Stimulated activated CD4-positive, alpha-beta T cell treated with anti-CD3 and anti-CD28 coated beads, Interleukin-12 subunit alpha, Interleukin-12 subunit beta, amount 100 ng/mL, for 48 hours (primary cell): ENCODE data around the gene ZKSCAN7.
A peak's percentile ranks its signal among the peaks of the same experiment; 100 is the strongest.
"Not testable (repeated sequence)": the region's sequence is repeated elsewhere in the genome, so short reads cannot be mapped to it uniquely, and the experiment has no call there.

Experiments
- DNase-seq, 3 donors: peaks; one replicate each; pipeline ENCODE4 v3.0.0-alpha.2; 2020; ENCODE audit warnings: low read depth in 2 of 3, low spot score in 1 of 3

Gene ZKSCAN7

DNA sequence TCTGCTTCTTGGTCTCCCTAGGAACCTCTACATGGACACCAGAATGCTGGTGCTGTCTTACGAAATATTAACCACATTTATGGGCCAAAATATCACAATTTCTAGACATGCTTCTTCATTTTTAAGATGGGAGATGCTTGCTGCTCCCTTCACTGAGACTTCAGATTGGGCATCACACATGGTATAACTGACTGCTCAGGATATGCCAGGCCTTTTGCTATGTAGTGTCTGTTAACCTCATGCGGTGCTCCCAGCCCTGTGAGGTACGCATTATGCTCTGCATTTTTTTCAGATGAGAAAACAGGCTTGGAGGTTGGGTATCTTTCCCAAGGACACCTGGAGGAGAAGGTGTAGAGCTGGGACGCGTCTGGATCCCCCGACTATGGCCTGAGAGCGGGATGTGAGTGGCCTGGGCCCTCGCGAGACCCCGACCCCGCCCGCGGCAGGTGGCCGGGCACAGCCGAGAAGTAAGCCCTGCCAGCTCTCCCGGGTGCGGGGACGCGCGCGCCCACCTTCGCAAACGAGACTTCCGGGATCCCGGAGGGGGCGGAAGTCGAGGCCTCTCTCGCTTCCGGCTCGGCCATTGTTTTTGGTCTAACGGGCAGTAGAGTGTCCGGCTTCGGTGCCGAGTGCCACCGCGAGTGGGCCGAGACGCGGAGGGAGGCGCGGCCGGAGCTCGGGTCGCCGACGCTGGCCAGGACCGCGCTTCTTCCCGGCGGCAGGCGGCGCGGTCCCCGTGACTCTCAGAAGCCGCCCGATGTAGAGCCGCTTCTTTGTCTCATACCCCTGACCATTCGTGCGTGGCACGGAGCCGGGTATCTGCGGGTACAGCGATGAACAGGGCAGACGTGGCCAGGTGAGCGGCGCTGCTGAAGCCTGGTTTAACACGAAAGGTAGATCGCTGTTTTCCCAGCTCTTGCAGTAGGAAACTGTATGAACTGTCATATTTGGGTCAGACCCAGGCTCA, at the start of gene ZKSCAN7:
ZKSCAN7 (plus strand) TSS at position 568 of the 967 bp plus-strand sequence. CDS start 1,855 bp downstream, outside the sequence.
- peak; percentile 15 to 37 (median 16) for DNase-seq

DNA sequence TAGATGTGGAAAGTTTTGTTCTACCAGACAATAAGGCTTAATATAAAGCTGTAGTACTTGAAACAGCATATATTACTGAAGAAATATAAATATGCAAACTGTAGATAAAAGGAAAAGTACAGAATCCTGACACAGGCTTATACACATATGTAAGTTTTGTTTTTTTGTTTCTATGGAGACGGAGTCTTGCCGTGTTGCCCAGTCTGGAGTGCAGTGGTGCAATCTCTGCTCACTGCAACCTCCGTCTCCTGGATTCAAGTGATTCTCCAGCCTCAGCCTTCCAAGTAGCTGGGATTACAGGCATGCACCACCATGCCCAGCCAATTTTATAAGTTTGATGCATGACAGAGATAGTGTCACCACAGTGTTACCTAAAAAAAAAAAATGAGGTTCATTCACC, 48.4 kb upstream of the ZKSCAN7 start:
- no peak for DNase-seq

DNA sequence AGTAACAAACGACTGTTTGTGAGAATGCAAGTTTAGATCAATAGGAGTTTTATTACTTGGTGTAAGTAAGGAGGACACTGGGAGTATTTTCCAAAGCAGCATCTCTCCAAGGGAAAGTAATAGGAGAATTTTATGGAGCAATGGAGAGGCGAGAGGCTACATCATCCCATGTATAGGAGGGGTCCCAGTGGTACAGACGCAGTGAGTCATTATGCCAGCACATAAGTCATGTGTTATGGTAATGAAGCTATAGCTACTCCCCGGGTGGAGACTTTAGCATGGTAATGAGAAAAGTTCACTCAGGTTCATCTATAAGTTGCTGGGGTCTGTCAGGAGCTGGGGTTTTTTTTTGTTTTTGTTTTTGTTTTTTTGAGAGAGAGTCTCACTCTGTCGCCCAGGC, 48.0 kb upstream of the ZKSCAN7 start:
- DNase-seq: no peak

DNA sequence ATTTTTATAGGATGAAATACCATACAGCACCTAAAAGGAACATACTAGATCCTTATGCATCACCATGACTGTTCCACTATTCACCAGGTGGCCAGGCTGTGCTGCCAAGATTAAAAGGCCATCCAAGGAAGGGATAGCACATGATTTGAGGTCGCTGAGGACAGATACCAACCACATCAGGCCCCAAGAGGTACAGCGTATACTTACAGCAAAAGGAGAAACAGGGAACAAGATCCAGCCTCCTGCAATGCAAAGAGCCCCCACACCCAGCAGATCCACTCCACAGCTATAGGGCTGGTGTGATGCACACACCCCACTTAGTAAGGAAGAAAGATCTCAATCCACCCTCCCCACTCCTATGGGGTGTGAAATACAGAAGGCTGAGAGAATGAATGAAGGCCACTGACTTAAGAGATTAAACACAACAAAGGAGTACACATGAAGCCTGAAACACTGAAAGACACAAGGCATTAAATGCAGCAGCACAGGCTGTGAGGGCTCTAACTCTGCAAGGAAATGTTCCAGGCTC, 45.5 kb upstream of the ZKSCAN7 start:
- DNase-seq: no peak

DNA sequence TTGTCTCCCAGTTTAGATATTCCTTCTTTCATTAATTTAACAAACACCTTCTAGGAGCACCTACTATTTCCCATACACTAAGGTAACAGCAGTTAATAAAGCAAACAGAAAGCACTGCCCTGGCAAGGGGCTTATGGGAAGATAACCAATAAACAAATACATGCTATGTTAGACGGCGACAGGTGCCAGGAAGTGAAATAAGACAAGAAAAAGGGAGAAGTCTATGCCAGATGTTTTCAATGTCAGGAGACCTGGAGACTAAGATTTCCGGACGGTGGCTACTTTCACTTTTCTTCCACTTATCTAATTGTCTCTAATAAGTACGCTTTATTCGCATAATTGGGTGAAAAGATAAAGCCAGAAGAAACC, 45.0 kb upstream of the ZKSCAN7 start:
- DNase-seq: no peak

DNA sequence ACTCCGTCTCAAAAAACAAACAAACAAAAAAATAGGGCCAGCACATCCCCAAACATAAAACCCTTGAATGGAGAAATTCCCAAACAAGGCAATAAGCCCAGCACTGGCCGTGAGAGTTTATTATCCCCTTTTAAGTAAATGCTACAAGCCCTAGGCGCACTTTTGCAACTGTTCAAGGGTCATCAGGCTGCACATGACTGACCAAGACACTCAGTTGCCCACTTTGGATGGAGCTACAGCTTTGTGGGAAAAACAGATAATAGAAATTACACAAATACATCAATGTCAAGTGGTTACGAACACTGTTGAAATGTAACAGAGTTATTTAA, 43.8 kb upstream of the ZKSCAN7 start:
- no peak for DNase-seq

DNA sequence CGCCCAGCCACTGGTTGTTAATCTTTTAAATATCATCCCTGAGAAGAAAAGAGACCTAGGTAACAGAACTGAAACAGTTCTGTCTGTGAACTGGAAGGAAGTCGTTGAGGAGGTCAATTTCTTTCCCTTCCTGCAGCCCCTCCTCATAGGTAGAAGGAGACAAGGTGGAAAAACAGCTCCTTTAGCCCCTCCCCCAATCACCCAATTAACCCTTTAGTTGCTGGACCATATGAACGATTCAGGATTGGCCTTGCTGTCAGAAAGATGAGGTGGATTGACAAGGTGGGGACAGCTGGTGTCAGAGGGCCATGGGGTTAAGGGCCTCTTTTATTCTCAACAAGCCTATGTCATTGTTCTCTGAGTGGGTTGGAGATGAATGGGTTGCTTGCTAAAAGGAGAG, 41.5 kb upstream of the ZKSCAN7 start:
- no peak for DNase-seq

DNA sequence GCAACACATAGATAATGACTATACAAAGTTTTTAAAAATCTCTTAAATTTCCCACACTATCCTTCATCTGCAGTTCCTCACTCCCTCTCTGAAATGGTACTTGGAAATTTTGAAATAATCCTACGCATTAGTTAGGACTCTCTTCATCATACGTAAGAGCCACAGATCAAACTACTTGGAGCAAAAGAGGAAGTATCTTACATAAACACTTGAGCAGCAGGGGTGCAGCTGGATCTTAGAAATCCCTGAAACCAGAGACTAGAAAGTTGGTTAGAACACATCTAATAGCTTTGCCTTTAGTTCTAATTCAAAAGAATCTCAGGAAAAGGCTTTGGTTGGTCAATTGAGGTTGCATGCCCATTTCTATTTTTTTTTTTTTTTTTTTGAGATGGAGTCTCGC, 38.8 kb upstream of the ZKSCAN7 start:
- DNase-seq: no peak

DNA sequence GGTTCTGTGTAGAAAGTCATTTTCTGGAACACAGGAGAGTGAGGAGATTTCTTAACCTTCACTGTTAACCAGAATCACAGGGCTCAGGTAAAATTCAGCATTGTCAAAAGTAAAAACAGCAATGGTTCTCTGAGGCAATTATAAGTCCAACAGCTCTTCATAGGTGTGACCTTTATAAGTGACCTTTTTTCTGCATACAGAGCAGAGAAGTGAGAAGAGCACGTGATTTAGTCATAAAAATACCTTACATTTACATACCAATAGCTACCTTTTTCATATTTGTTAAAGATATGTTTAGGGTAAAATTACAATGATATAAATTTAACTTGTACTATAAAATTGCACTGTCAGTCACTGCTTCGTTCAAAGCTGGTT, 36.2 kb upstream of the ZKSCAN7 start:
- no peak for DNase-seq

DNA sequence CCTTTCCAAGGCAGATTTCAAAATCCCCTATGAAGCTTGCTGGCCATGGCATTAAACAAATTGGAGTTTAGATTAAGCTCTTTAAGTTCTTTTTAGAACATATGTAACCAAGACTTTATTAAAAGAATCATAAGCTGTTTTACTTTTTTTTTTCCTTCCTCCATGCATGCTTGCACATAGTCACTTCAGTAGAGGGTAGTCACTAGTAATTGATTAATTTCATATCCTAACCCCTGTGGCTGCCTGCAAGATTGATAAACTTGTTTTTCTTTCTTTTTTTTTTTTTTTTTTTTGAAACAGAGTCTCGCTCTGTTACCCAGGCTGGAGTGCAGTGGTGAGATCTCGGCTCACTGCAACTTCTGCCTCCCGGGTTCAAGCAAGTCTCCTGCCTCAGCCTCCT, 33.3 kb upstream of the ZKSCAN7 start:
- DNase-seq: no peak

DNA sequence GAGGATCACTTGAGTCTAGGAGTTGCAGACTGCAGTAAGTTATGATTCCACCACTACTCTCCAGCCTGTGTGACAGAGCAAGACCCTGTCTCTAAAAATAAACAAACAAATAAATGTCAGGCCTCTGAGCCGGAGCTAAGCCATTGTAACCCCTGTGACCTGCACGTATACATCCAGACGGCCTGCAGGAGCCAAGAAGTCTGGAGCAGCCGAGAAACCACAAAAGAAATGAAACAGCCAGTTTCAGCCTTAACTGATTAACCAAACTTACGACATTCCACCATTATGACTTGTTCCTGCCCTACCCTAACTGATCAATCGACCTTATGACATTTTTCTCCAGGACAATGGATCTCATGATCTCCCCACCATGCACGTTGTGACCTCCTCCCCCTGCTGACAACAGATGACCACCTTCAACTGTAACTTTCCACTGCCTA, 32.5 kb upstream of the ZKSCAN7 start:
- DNase-seq: no peak

DNA sequence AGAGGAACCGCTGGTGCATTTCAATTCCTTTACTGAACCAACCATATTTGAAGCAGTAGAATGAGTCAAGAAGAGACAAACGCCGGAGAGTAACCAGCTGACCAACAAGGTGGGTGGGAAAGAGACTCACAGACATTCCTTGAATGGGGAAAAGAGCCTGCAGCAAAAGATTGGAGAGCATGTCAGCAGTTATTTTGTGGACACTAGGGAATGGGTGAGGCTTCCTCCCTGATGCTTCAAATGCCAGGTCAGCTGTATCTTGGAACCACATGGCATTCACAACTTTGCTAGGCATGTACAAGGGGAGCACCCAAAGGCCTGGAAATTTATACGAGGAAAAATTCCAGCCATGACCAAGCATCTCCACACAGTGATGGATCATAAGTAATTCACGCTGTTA, 29.9 kb upstream of the ZKSCAN7 start:
- no peak for DNase-seq

DNA sequence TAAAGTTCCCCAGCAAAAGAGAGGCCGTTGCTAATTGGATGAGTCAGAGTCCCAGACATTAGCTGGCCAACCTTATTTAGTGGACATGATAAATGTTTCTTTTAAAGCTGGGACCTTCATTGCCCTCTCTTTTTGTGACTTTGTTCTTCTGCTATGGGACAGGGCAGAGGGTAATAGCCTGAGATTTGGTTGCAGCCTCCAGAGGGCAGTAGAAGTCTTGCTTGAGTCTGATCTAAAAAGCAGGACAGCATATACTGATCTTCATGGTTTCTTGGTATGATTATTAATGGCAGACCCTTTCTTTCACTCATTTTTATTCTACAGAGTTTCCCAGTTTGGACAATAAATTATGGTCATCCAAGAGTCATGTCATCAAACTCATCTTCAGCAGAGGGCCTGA, 25.1 kb upstream of the ZKSCAN7 start:
- DNase-seq: peak in 1 of 3 donors; percentile 24

DNA sequence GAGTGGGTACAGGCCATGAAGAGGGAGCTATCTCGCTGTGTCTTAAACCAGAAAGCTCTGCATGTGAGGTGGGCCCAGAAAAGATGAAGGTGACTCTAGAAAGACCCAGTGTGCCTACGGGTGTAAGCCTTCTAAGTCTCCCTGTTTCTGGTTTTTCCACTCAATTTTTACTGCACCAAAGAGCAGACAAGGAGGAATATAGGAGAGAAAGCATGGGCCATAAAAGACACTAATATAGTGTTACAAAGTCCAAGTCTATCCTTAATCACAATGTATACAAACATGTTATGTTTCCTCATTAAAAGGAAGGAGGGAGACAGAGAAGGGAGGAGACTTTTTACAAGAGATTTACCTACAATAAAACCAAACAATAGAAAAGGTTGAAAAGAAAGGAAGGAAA, 24.1 kb upstream of the ZKSCAN7 start:
- no peak for DNase-seq

DNA sequence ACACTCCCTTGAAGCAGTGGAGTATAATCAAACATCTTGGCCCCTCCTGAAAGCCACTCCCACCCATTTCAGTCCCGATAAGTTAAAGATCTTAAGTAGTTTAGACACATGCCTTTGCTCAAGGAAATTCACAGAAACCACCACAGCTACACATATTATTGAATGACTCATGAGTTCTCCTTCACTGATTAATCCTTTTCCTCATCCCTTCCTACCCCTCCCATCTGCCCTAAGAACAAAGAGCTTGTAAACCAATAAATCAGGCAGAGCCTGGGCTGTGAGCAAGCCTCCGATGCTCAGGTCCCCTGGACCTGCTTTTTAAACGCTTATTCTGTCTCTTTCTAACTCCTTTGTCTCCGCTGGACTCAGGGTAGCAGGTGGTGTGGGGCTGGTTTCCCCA, 20.3 kb upstream of the ZKSCAN7 start:
- DNase-seq: not testable (repeated sequence)

DNA sequence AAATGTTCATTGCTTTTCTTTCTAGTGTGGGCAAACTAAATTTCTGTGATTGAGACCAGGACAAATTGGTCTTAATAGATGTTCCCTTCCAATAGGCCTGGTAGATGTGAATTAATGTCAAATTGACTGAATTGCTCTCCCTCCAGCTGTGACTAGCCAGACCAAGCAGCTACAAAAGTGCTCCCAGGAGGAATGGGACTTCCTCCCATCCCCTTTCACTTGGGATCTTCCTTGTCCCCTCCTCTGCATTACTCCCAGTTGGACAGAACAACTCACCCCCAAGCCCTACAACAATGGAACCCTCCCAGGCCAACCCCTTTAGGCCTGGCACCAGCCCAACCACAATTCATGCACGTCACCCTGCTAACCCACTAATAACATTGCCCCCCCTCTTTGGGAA, 19.6 kb upstream of the ZKSCAN7 start:
- DNase-seq: no peak

DNA sequence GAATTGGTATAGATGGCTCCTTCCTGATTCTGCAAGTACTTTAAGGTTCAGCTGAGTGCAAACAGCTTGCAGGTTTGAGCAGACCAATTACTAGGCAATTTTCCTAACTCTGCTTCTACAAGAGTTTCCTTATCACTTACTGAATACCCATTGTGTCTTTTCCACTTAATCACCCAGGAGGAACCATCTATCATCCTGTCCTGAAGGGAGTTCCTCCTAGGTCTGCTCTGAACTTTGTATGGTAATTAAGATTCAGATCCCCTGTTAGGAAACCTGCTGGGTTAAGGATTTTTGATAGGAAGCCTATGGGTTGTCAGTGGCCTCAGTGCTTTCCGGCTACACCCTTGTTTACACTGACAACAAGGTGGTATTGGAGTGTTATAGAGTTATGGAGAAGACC, 10.2 kb upstream of the ZKSCAN7 start:
- not testable (repeated sequence) for DNase-seq

DNA sequence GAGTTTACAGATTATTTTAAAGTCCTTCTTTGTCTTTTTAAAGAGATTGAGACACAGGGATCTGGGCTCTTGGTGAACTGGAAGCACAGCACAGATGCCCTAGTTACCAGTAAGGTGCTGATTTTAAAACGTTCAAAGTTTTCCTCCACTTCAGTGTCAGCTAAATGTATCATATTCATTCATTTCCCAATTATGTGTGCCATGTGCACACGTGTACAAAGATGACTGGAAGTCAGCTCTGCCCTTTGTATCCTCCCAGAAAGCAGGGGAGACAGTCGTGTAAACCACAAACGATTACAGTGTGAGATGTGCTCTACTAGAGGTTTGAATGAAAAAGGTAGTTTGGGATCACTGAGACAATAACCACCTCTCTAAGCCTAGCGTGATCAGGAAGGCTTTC, 730 bp downstream of the ZKSCAN7 start:
- peak in 1 of 3 donors; percentile 3 for DNase-seq

DNA sequence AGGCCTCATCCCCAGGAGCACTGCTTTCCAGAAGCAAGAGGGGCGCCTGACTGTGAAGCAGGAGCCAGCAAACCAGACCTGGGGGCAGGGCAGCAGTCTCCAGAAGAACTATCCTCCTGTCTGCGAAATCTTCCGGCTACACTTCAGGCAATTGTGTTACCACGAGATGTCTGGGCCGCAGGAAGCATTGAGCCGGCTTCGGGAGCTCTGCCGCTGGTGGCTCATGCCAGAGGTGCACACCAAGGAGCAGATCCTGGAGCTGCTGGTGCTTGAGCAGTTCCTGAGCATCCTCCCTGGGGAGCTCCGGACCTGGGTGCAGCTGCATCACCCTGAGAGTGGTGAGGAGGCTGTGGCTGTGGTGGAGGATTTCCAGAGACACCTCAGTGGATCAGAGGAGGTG, 2.1 kb downstream of the ZKSCAN7 start:
- DNase-seq: no peak

DNA sequence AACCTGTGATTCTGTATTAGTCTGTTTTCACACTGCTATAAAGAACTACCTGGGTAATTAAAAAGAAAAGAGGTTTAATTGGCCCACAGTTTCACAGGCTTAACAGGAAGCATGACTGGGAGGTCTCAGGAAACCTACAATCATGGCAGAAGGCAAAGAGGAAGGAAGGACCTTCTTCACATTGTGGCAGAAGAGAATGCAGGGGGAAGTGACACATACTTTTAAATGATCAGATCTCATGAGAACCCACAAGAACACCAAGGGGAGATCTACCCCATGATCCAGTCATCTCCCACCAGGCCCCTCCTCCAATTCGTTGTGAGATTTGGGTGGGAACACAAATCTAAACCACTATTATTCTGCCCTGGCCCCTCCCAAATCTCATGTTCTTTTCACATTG, 6.1 kb downstream of the ZKSCAN7 start:
- no peak for DNase-seq

DNA sequence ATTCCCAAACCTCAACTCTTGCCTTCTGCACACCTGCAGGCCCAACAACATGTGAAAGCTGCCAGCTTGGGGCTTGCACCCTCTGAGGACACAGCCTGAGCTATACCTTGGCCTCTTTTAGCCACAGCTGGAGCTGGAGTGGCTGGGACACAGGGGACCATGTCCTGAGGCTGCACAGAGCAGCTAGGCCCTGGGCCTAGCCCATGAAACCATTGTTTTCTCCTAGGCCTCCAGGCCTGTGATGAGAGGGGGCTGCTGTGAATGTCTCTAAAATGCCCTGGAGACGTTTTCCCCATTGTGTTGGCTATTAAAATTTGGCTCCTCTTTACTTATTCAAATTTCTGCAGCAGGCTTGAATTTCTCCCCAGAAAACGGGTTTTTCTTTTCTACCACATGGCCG, 7.2 kb downstream of the ZKSCAN7 start:
- DNase-seq: no peak

DNA sequence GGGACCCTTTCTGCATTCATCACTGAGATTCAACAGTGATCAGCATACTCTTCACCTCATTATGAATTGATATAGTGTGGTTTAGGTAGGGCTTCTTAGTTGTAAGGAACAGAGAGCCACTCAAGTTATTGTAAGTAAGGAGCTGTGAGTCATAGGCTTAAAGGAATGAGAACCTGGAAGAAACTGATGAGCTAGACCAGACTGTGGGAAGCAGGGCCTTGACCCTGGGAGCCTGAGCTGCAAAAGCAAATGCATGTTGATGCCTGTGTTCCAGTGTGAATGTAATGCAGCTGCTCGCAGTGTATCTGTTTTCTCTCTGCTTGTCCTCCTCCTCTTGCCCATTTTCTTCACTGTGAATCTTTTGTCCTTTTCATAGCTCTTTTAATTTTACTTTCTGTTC, 13.6 kb downstream of the ZKSCAN7 start:
- no peak for DNase-seq

DNA sequence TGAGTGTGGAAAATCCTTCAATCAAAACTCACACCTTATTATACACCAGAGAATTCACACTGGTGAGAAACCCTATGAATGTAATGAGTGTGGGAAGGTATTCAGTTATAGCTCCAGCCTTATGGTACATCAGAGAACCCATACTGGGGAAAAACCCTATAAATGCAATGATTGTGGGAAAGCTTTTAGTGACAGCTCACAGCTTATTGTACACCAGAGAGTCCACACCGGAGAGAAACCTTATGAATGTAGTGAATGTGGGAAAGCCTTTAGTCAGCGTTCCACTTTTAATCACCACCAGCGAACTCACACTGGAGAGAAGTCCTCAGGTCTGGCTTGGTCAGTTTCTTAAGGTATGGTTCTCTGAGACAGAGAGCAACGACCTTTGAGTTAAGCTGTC, 16.0 kb downstream of the ZKSCAN7 start:
- no peak for DNase-seq
